Rectal smooth muscle tissue (tissue), 1 donor: ENCODE data around the gene MTF2.
"Not testable (repeated sequence)": the region's sequence is repeated elsewhere in the genome, so short reads cannot be mapped to it uniquely, and the experiment has no call there.

Experiments
- H3K27ac ChIP-seq: one replicate; pipeline ENCODE4 v1.7.0; 2013; ENCODE audit warnings: low read depth, low read length, inconsistent platforms
- H3K27me3 ChIP-seq: one replicate; pipeline ENCODE4 v1.7.0; 2013; ENCODE audit warnings: low read length; ENCODE audit not compliant: control insufficient read depth, insufficient read depth
- H3K36me3 ChIP-seq: one replicate; pipeline ENCODE4 v1.7.0; 2013; ENCODE audit warnings: low read length; ENCODE audit not compliant: control insufficient read depth, insufficient read depth
- H3K4me1 ChIP-seq: one replicate; pipeline ENCODE4 v1.7.0; 2013; ENCODE audit warnings: low read length; ENCODE audit not compliant: control insufficient read depth, insufficient read depth
- H3K4me3 ChIP-seq: one replicate; pipeline ENCODE4 v1.7.0; 2013; ENCODE audit warnings: low read length
- H3K9ac ChIP-seq: one replicate; pipeline ENCODE4 v1.7.0; 2013; ENCODE audit warnings: low read length

MTF2 gene

GRCh38 chr1:93078986-93079654 lies at the start of gene MTF2:
TSS of gene MTF2 (plus strand) at chr1:93079283. CDS start at chr1:93079527, 244 bp downstream.
- H3K4me3 ChIP-seq: peak within 1 kb of the TSS; percentile 96
- peaks cover 3% of the 10 kb centered on the region for H3K4me1 ChIP-seq
- no peaks in the 10 kb centered on the region for H3K27me3 ChIP-seq
- no peaks in the 10 kb centered on the region for H3K36me3 ChIP-seq
- H3K9ac ChIP-seq: peak within 1 kb of the TSS; percentile 93
- H3K27ac ChIP-seq: peak within 1 kb of the TSS; percentile 85

DNA sequence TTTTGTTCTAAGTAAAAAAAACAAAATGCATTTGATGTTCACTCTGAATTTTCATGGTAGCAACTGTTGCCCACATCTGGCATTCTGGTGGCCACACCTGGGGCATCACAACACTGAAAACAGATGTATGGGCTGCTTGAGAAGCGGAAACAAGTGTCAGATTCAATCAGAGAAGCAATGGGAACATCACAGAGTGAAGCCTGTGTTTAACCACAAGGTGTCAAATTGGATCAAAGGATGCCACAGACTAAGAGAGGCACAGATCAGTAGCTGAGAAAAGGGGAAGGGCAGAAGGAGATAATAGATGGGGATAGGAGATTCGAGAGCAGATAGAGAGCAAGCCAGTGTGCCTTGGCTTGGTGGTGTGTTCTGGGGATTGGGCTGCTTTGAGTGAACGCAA lies 49.8 kb upstream of the MTF2 start:
- no peaks in the 10 kb centered on the region for H3K36me3 ChIP-seq
- H3K9ac ChIP-seq: no peak overlapping the region
- no peak overlapping the region for H3K4me3 ChIP-seq
- H3K27ac ChIP-seq: no peak overlapping the region
- H3K27me3 ChIP-seq: no peaks in the 10 kb centered on the region
- H3K4me1 ChIP-seq: no peaks in the 10 kb centered on the region

DNA sequence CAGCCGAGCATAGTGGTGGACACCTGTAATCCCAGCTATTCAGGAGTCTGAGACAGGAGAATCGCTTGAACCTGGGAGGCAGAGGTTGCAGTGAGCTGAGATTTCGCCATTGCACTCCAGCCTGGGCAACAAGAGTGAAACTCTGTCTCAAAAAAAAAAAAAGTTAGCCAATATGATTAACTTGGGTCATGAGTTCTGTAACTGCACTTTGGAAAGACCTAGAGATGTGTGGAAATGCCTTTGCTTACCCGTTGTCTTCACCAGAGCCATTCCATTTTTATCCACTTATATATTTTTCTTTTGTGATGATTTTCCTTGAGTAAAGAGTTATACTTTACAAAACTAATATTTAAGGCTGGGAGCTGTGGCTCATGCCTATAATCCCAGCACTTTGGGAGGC lies 48.9 kb upstream of the MTF2 start:
- H3K4me1 ChIP-seq, H3K9ac ChIP-seq, H3K4me3 ChIP-seq, H3K36me3 ChIP-seq, H3K27me3 ChIP-seq, H3K27ac ChIP-seq: not testable (repeated sequence)

DNA sequence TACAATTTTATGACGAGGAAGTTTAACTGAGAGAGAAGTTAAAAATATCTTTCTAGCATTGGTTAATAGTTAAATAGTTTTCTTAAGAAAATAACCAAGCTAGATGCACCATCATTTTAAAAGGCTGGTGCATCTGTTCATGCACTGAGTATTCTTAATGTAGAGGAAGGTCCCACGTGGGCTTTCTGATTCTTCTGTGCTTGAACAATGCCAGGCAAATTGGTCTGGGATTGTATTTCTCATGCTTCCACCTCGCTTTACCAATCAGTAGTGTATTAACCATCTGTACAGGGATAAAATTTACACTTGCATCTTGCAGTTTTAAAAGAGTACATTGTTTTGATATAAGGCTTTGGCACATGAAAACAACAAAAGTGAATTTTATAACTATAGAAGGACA lies 47.4 kb upstream of the MTF2 start:
- no peaks in the 10 kb centered on the region for H3K4me1 ChIP-seq
- H3K9ac ChIP-seq: no peak overlapping the region
- no peaks in the 10 kb centered on the region for H3K36me3 ChIP-seq
- no peaks in the 10 kb centered on the region for H3K27me3 ChIP-seq
- no peak overlapping the region for H3K27ac ChIP-seq
- no peak overlapping the region for H3K4me3 ChIP-seq

DNA sequence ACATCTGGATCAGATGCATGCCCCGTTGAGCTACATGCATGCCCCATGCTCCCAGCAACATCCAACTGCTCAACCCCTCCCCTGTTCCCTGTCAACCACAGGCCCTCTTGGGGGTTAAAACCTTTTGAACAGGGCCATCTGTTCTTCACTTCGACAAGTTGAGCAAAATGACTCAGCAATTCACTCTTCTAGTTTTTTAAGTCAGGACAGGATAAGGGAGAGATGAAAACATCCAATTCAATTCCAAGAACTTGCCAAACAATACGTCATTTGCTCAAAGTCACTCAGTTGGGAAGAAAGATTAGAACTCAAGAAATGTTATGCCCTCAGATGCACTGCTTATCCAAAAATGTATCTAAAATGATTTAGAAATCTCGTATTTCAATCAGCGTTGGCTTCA lies 46.1 kb upstream of the MTF2 start:
- H3K9ac ChIP-seq: no peak overlapping the region

DNA sequence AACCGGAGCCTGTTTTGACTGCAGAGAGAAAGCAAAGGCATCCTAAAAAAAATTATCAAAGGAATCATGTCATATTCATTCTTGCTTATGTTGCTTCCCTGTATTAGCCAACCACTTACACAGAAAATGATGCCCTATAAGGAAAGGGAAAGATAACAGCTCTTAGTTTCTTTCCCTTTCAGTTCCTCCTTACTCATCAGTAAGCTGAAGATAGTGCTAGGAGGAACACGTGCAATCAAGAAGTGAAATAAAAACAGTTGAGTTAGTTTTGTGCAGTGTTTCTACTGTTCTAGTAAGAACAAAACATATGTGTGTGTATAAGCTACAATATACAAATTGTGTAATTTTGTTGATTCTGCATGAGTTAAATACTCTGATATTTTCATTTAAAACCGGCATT lies 45.3 kb upstream of the MTF2 start:
- H3K4me1 ChIP-seq: no peaks in the 10 kb centered on the region

More for the DNA sequence above, 46.1 kb upstream of the MTF2 start:
- Histone ChIP-seq H3K27me3 (no peaks in the 10 kb centered on the region), H3K4me1 (no peaks in the 10 kb centered on the region), H3K36me3 (no peaks in the 10 kb centered on the region), H3K4me3 (no peak overlapping the region), H3K27ac (no peak overlapping the region)

DNA sequence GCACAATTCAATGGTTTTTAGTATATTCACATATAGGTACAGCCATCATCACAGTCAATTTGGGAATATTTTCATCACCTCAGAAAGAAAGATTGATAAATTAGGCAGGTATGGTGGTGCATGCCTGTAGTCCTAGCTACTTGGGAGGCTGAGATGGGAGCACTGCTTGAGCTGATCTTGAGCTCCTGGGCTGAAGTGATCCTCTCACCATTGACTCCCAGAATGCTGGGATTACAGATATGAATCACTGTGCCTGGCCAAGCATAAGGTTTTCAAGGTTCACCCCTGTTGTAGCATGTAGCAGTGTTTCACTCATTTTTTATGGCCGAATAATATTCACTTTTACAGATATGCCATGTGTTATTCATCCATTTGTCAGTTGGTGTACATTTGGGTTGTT lies 44.7 kb upstream of the MTF2 start:
- H3K9ac ChIP-seq: no peak overlapping the region
- H3K4me1 ChIP-seq: no peaks in the 10 kb centered on the region
- no peaks in the 10 kb centered on the region for H3K36me3 ChIP-seq
- no peak overlapping the region for H3K27ac ChIP-seq
- H3K27me3 ChIP-seq: no peaks in the 10 kb centered on the region
- no peak overlapping the region for H3K4me3 ChIP-seq

More for the DNA sequence above, 45.3 kb upstream of the MTF2 start:
- Histone ChIP-seq H3K27ac (no peak overlapping the region), H3K9ac (no peak overlapping the region), H3K36me3 (no peaks in the 10 kb centered on the region), H3K4me3 (no peak overlapping the region), H3K27me3 (no peaks in the 10 kb centered on the region)

- Histone ChIP-seq H3K4me1 (no peaks in the 10 kb centered on the region), H3K4me3 (no peak overlapping the region), H3K9ac (no peak overlapping the region), H3K27ac (no peak overlapping the region), H3K36me3 (no peaks in the 10 kb centered on the region), H3K27me3 (no peaks in the 10 kb centered on the region)
Measured at GRCh38 chr1:93036672-93037071, 42.4 kb upstream of the MTF2 start.

GRCh38 chr1:93042187-93043056 lies 36.7 kb upstream of the MTF2 start:
- no peaks in the 10 kb centered on the region for H3K36me3 ChIP-seq
- H3K4me3 ChIP-seq: peak overlapping the region; percentile 49
- no peaks in the 10 kb centered on the region for H3K4me1 ChIP-seq
- no peak overlapping the region for H3K27ac ChIP-seq
- H3K9ac ChIP-seq: no peak overlapping the region
- H3K27me3 ChIP-seq: no peaks in the 10 kb centered on the region

GRCh38 chr1:93043057-93043557 lies 36.0 kb upstream of the MTF2 start:
- Histone ChIP-seq H3K36me3 (no peaks in the 10 kb centered on the region), H3K9ac (no peak overlapping the region), H3K27me3 (no peaks in the 10 kb centered on the region), H3K4me1 (no peaks in the 10 kb centered on the region), H3K27ac (no peak overlapping the region), H3K4me3 (peak overlapping the region; percentile 49)

GRCh38 chr1:93047618-93048017 lies 31.5 kb upstream of the MTF2 start:
- Histone ChIP-seq H3K9ac (no peak overlapping the region), H3K27ac (no peak overlapping the region), H3K4me3 (no peak overlapping the region), H3K27me3 (no peaks in the 10 kb centered on the region), H3K36me3 (no peaks in the 10 kb centered on the region), H3K4me1 (no peaks in the 10 kb centered on the region)

- Histone ChIP-seq H3K36me3 (no peaks in the 10 kb centered on the region), H3K4me3 (no peak overlapping the region), H3K27me3 (no peaks in the 10 kb centered on the region), H3K9ac (no peak overlapping the region), H3K4me1 (no peaks in the 10 kb centered on the region), H3K27ac (no peak overlapping the region)
Measured at GRCh38 chr1:93051961-93052360, 27.1 kb upstream of the MTF2 start.
